AG10803 (cell line): ENCODE data around the gene PCYOX1L.

Experiments used
- DNase-seq: peaks from one replicate; pipeline ENCODE4 v3.0.0; 2010; ENCODE audit warnings: low read depth
- H3K4me3 ChIP-seq: 2 replicates; pipeline ENCODE4 v1.5.1; 2011; ENCODE audit warnings: mild to moderate bottlenecking, low read length, control low read depth
- CTCF ChIP-seq: conservative IDR thresholded peaks from 2 replicates; pipeline ENCODE4 v1.5.1; 2011; ENCODE audit warnings: mild to moderate bottlenecking, low read length, control low read depth, inconsistent platforms

Gene PCYOX1L

DNA sequence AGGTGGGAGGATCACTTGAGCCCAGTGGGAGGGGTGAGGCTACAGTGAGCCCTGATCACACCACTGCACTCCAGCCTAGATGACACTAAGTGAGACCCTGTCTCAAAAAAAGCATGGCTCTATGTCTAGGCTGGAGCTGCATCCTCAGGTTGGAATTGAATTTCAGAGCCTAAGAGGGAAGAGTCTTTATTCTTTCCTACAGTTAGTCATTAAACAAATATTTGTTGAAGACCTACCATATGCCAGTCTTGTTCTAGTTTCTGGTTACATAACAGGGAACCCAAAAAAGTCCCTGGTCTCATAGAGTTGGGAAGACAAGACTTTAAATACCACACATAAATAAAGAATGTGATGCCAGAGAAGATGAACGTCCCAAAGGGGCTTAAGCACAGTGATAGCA, 19.5 kb upstream of the PCYOX1L start:
- no peak for DNase-seq
- no peak for TF ChIP-seq CTCF
- no peak overlapping the region for H3K4me3 ChIP-seq

DNA sequence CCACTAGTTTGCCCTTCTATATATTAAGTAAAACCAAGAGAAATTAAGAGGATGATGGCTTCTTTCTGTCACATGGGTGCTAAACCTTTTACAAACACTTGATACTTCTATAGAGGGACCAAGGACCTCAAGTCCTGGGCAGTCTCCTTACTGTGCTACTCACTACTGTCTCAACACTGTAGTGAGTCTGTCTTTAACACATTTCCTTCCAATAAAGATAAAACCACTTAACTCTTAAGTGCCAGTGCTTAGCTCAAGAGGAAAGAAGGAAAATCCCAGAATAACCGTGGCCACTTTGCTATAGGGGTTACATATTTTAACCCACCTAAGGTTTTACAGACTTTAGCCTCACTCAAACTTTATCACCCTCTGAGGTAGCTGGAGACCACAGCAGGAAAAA, 16.9 kb upstream of the PCYOX1L start:
- no peak for TF ChIP-seq CTCF
- H3K4me3 ChIP-seq, result no peak overlapping the region
- no peak for DNase-seq

DNA sequence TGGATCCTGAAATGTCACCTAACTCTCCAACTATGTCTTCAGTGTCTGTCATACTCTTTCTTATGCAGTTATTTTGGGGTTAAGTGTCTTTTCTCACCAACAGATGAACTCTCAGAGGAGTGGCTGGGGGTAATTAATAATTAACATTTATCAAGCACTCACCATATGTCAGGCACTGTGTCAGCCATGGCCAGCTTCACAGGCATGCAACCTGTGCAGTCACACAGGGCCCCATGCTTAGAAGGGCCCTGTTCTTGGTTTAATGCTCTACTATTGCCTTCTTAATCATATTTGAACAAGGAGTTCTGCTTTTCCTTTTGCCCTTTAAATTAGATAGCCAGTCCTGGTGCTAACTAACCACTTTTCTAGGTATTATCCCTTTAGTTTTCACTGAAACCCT, 16.0 kb upstream of the PCYOX1L start:
- no peak for DNase-seq
- H3K4me3 ChIP-seq, result no peak overlapping the region
- TF ChIP-seq CTCF, result no peak

- H3K4me3 ChIP-seq, result no peak overlapping the region
- DNase-seq, result no peak
- TF ChIP-seq CTCF, result no peak
Observed at GRCh38 chr5:149344151-149344550, 13.7 kb upstream of the PCYOX1L start.

GRCh38 chr5:149345147-149345891, 12.5 kb upstream of the PCYOX1L start, which contains the start of gene GRPEL2:
TSS of gene GRPEL2 (plus strand) at chr5:149345499. CDS start at chr5:149345540, 41 bp downstream.
- TF ChIP-seq CTCF, result no peak
- peak; percentile 98 for DNase-seq
- peak within 1 kb of the TSS; percentile 100 for H3K4me3 ChIP-seq

- DNase-seq, result peak; percentile 65
Observed at GRCh38 chr5:149345892-149346222, 12.0 kb upstream of the PCYOX1L start.

More at GRCh38 chr5:149345892-149346222, 12.0 kb upstream of the PCYOX1L start:
- TF ChIP-seq CTCF, result no peak
- peak overlapping the region; percentile 100 for H3K4me3 ChIP-seq
